Rectal smooth muscle tissue (tissue), 1 donor: ENCODE results near the gene TESMIN.

Source experiments
- H3K27ac ChIP-seq: one replicate; pipeline ENCODE4 v1.7.0; 2013; ENCODE audit warnings: low read depth, low read length, inconsistent platforms
- H3K27me3 ChIP-seq: one replicate; pipeline ENCODE4 v1.7.0; 2013; ENCODE audit warnings: low read length; ENCODE audit not compliant: control insufficient read depth, insufficient read depth
- H3K36me3 ChIP-seq: one replicate; pipeline ENCODE4 v1.7.0; 2013; ENCODE audit warnings: low read length; ENCODE audit not compliant: control insufficient read depth, insufficient read depth
- H3K4me1 ChIP-seq: one replicate; pipeline ENCODE4 v1.7.0; 2013; ENCODE audit warnings: low read length; ENCODE audit not compliant: control insufficient read depth, insufficient read depth
- H3K4me3 ChIP-seq: one replicate; pipeline ENCODE4 v1.7.0; 2013; ENCODE audit warnings: low read length
- H3K9ac ChIP-seq: one replicate; pipeline ENCODE4 v1.7.0; 2013; ENCODE audit warnings: low read length

Gene TESMIN

GRCh38 chr11:68727783-68728182 lies 23.5 kb downstream of the TESMIN start:
- Histone ChIP-seq H3K27me3 (no peaks in the 10 kb centered on the region), H3K4me1 (no peaks in the 10 kb centered on the region), H3K9ac (no peak overlapping the region), H3K36me3 (no peaks in the 10 kb centered on the region), H3K4me3 (no peak overlapping the region), H3K27ac (no peak overlapping the region)

GRCh38 chr11:68724293-68724692 lies 27.0 kb downstream of the TESMIN start:
- Histone ChIP-seq H3K36me3 (no peaks in the 10 kb centered on the region), H3K4me1 (no peaks in the 10 kb centered on the region), H3K4me3 (no peak overlapping the region), H3K27ac (no peak overlapping the region), H3K9ac (no peak overlapping the region), H3K27me3 (no peaks in the 10 kb centered on the region)

GRCh38 chr11:68722143-68722542 lies 29.2 kb downstream of the TESMIN start:
- Histone ChIP-seq H3K27me3 (no peaks in the 10 kb centered on the region), H3K27ac (no peak overlapping the region), H3K9ac (no peak overlapping the region), H3K4me1 (no peaks in the 10 kb centered on the region), H3K4me3 (no peak overlapping the region), H3K36me3 (no peaks in the 10 kb centered on the region)

DNA sequence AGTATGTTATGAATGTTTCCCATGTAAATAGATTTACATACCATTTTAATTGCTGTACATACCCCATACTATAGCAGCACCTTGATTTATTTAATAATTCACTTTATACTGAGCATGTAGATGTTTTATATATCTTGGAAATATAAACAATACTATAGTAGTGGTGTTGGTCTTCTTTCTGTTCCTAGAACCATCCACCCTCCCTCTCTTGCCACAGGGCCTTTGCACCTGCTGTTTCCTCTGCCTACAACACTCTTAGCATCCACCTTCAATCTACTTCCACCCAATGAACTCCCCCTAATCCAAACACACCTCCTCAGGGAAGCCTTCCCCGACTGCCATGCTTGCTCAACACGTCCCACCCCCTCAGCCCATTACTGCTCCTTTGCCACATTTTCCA lies 30.2 kb downstream of the TESMIN start:
- Histone ChIP-seq H3K4me1 (no peaks in the 10 kb centered on the region), H3K27me3 (no peaks in the 10 kb centered on the region), H3K27ac (no peak overlapping the region), H3K9ac (no peak overlapping the region), H3K4me3 (no peak overlapping the region), H3K36me3 (no peaks in the 10 kb centered on the region)

DNA sequence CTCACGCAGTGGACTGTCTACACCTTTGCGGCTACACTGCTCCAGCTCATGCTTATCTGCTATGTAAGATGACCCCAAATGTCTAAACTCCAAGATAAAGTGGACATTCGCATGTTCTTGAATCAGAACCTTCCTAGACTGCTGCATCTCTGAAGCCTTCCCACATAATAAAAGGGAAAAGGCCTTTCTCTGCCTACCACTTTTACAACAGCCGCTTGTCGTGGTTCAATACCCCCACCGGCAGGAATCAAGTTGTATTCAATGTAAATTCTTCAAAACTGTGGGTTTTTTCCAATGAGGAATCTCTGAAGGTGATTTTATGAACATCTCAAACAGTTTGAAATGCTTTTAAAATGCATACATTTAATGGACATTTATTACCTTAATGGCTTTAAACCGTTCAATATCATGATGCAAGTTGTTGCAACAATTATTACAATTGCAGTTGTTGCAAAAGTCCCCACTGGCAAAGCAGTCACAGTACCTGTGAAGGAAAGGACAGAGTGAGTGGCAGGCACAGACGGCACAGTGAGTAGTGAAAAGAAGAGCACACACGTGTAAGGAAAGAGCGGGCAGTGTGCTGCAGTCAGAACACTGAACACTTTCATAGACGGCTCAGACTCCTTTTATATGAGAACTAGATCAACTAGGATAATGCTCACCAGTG lies 35.7 kb downstream of the TESMIN start:
- Histone ChIP-seq H3K4me3 (no peak overlapping the region), H3K27ac (no peak overlapping the region), H3K9ac (no peak overlapping the region), H3K27me3 (no peaks in the 10 kb centered on the region), H3K4me1 (no peaks in the 10 kb centered on the region), H3K36me3 (peaks cover 2% of the 10 kb centered on the region)

- no peak overlapping the region for H3K4me3 ChIP-seq
- H3K27me3 ChIP-seq, result no peaks in the 10 kb centered on the region
- no peak overlapping the region for H3K9ac ChIP-seq
- peaks cover 2% of the 10 kb centered on the region for H3K36me3 ChIP-seq
- H3K4me1 ChIP-seq, result no peaks in the 10 kb centered on the region
- no peak overlapping the region for H3K27ac ChIP-seq
These were observed 37.1 kb downstream of the TESMIN start for GRCh38 chr11:68714060-68714856.

GRCh38 chr11:68711114-68711513 lies 40.2 kb downstream of the TESMIN start:
- Histone ChIP-seq H3K4me3 (no peak overlapping the region), H3K27ac (no peak overlapping the region), H3K36me3 (peaks cover 2% of the 10 kb centered on the region), H3K9ac (no peak overlapping the region), H3K27me3 (peaks cover 3% of the 10 kb centered on the region), H3K4me1 (no peaks in the 10 kb centered on the region)

- no peak overlapping the region for H3K27ac ChIP-seq
- no peak overlapping the region for H3K9ac ChIP-seq
- peaks cover 3% of the 10 kb centered on the region for H3K27me3 ChIP-seq
- H3K36me3 ChIP-seq, result peaks cover 2% of the 10 kb centered on the region
- no peaks in the 10 kb centered on the region for H3K4me1 ChIP-seq
- no peak overlapping the region for H3K4me3 ChIP-seq
These were observed 40.9 kb downstream of the TESMIN start for GRCh38 chr11:68710409-68710808.

GRCh38 chr11:68709062-68709461 lies 42.3 kb downstream of the TESMIN start:
- Histone ChIP-seq H3K36me3 (peaks cover 2% of the 10 kb centered on the region), H3K27ac (no peak overlapping the region), H3K4me1 (no peaks in the 10 kb centered on the region), H3K9ac (no peak overlapping the region), H3K27me3 (peaks cover 3% of the 10 kb centered on the region), H3K4me3 (no peak overlapping the region)

- Histone ChIP-seq H3K36me3 (peaks cover 2% of the 10 kb centered on the region), H3K27ac (no peak overlapping the region), H3K27me3 (peaks cover 3% of the 10 kb centered on the region), H3K9ac (no peak overlapping the region), H3K4me1 (no peaks in the 10 kb centered on the region), H3K4me3 (no peak overlapping the region)
These were observed 43.8 kb downstream of the TESMIN start for GRCh38 chr11:68707527-68707926.

DNA sequence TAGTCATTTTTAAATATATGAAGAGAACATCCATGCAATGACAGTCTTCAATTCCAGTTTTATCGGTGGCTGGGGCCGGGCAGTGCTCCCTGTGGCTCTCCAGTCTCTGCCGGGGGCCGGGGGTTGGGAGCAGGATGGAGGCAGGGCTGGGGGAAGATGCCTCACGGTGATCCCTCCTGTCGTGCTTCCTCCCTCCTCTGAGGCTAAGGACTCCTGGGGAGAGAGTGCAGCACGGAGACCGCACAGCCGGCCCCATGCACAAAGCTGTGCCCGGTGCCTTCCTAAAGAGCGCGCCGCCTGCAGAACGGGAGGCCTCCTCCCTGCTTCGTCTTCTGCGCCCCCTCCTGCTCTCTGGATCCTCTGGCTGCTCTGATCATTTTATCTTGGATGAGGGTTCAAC lies 46.4 kb downstream of the TESMIN start:
- Histone ChIP-seq H3K27me3 (peaks cover 3% of the 10 kb centered on the region), H3K27ac (no peak overlapping the region), H3K4me3 (no peak overlapping the region), H3K36me3 (no peaks in the 10 kb centered on the region), H3K4me1 (no peaks in the 10 kb centered on the region), H3K9ac (no peak overlapping the region)

DNA sequence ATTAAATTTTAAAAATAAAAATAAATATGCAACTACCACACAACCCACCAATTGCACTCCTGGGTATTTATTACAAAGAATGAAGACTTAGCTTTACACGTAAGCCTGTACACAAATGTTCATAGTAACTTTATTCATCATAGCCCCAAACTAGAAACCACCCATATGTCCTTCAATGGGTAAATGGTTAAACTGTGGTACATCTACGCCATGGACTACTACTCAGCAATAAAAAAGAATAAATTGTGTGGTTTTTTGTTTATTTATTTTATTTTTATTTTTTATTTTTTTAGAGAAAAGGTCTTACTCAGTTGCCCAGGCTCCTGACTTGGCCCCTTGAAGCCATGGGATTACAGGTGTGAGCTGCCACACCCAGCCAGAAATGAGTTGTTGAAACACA lies 52.3 kb downstream of the TESMIN start:
- Histone ChIP-seq H3K9ac (no peak overlapping the region), H3K4me3 (no peak overlapping the region), H3K36me3 (no peaks in the 10 kb centered on the region), H3K27ac (no peak overlapping the region), H3K4me1 (no peaks in the 10 kb centered on the region), H3K27me3 (no peaks in the 10 kb centered on the region)

DNA sequence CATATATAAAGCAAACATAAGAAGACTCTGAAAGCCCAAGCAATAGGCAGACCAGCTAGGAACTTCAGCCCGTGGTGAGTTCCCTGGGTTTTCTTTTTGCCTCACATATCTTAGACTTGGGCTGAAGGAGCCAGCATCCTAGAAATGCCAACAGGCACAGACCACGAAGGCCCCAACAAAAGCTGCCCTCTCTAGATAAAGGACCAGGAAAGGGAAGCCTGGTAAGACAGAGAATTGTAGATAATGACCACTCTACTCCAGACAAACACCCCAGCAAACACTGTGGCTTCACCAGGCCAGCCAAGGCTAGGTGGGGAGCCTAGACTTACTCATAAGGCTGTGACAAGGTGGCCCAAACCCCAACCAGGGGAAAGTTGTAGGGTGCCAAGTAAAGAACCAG lies 55.8 kb downstream of the TESMIN start:
- peaks cover 2% of the 10 kb centered on the region for H3K27me3 ChIP-seq
- H3K9ac ChIP-seq, result no peak overlapping the region
- H3K4me3 ChIP-seq, result no peak overlapping the region
- H3K27ac ChIP-seq, result no peak overlapping the region
- H3K36me3 ChIP-seq, result no peaks in the 10 kb centered on the region
- H3K4me1 ChIP-seq, result no peaks in the 10 kb centered on the region
